ENCODE measurements around the gene RAB39B. TPM values are rescaled to one million over a fixed set of nuclear protein-coding genes. Genes with fewer than 3 reads are reported as not detected.

Gene RAB39B
- total RNA-seq, 4 donors from 2014 or later = 0.34 to 0.89 TPM; not detected in 2

GRCh38 chrX:155213731-155214130 lies 50.6 kb downstream of the RAB39B start:
- no peak overlapping the region for H3K27ac ChIP-seq
- H3K36me3 ChIP-seq = no peaks in the 10 kb centered on the region
- no peaks in the 10 kb centered on the region for H3K9me3 ChIP-seq
- DNase-seq (ENCODE audit: low spot score in 2 of 2) = no peak
- WGBS = 74% methylated on average over 4 of the region's 4 CpGs
- no peaks in the 10 kb centered on the region for H3K27me3 ChIP-seq
- no peak overlapping the region for H3K4me3 ChIP-seq
- H3K4me1 ChIP-seq = peaks cover 3% of the 10 kb centered on the region
- TF ChIP-seq POLR2A (IDR thresholded peaks at IDR 0.05) (no peak), EP300 (IDR thresholded peaks at IDR 0.05) (no peak), POLR2AphosphoS5 (IDR thresholded peaks at IDR 0.05) (no peak), CTCF (IDR thresholded peaks at IDR 0.05) (no peak)

- Histone ChIP-seq H3K4me1 (no peaks in the 10 kb centered on the region), H3K4me3 (no peak overlapping the region), H3K27ac (no peak overlapping the region), H3K9me3 (no peaks in the 10 kb centered on the region), H3K36me3 (no peaks in the 10 kb centered on the region), H3K27me3 (no peaks in the 10 kb centered on the region)
- no peak for TF ChIP-seq EP300 (IDR thresholded peaks at IDR 0.05)
- TF ChIP-seq POLR2AphosphoS5 (IDR thresholded peaks at IDR 0.05) = no peak
- TF ChIP-seq POLR2A (IDR thresholded peaks at IDR 0.05) = no peak
- TF ChIP-seq CTCF (IDR thresholded peaks at IDR 0.05) = no peak
- DNase-seq (ENCODE audit: low spot score in 2 of 2) = no peak
- WGBS = 74% methylated on average over 3 of the region's 3 CpGs
These were observed 53.1 kb downstream of the RAB39B start for GRCh38 chrX:155211208-155211607.

Other genes starting within 250 kb of the RAB39B start
- gene F8, start 241.8 kb downstream of the RAB39B start, total RNA-seq = 10 to 100 TPM in 1 of 4 donors, 1 to 10 TPM in 3; 5.1 to 15.0 (median 6.7) TPM
- gene FUNDC2, start 237.6 kb downstream of the RAB39B start, total RNA-seq = 10 to 100 TPM; 22.9 to 37.9 (median 28.6) TPM
- gene CMC4, start 193.4 kb downstream of the RAB39B start, total RNA-seq = 10 to 100 TPM; 14.4 to 22.8 (median 17.3) TPM
- gene MTCP1, start 193.4 kb downstream of the RAB39B start, total RNA-seq = 1 to 10 TPM; 1.6 to 2.3 (median 1.9) TPM
- gene BRCC3, start 193.0 kb downstream of the RAB39B start, total RNA-seq = 10 to 100 TPM in 3 of 4 donors, 1 to 10 TPM in 1; 8.8 to 16.2 (median 10.4) TPM
- 10 to 100 TPM; 10.8 to 26.7 (median 21.8) TPM for gene VBP1, start 48.0 kb downstream of the RAB39B start, total RNA-seq
- gene CLIC2, start 70.1 kb upstream of the RAB39B start, total RNA-seq = 1 to 10 TPM; 4.8 to 9.2 (median 7.4) TPM
- not detected for gene F8A2, start 117.6 kb upstream of the RAB39B start, total RNA-seq
- gene F8A3, start 194.1 kb upstream of the RAB39B start, total RNA-seq = 10 to 100 TPM in 3 of 4 donors, 1 to 10 TPM in 1; 9.7 to 24.3 (median 18.3) TPM